Common myeloid progenitor, CD34-positive (primary cell): ENCODE data around the gene CACNA2D2.
"Not testable (repeated sequence)": the region's sequence is repeated elsewhere in the genome, so short reads cannot be mapped to it uniquely, and the experiment has no call there.

Source experiments
- CTCF ChIA-PET: fragments of 350-600 bp; sonication (Branson Sonifier 250); formaldehyde crosslinking; loops from one replicate; lab custom pipeline; 2021; ENCODE audit warnings: antibody characterized with exemption; lab: Charles Lee
- POLR2A ChIA-PET: fragments of 350-600 bp; sonication (Branson Sonifier 250); formaldehyde crosslinking; loops from one replicate; lab custom pipeline; 2021; ENCODE audit warnings: antibody characterized with exemption; lab: Charles Lee
- DNase-seq, 3 donors: peaks; one replicate each; pipeline versions ENCODE4 v3.0.0 to v3.0.0-alpha.2; 2013
- H3K27ac ChIP-seq, 2 experiments: 1 replicate in 1 of 2; 2 replicates in 1 of 2; pipeline ENCODE4 v1.7.0; 2013; ENCODE audit warnings: inconsistent platforms in 2 of 2, low read length in 2 of 2, mild to moderate bottlenecking in 2 of 2, low read depth in 1 of 2, moderate library complexity in 1 of 2; ENCODE audit not compliant: severe bottlenecking in 2 of 2, insufficient read depth in 1 of 2, poor library complexity in 1 of 2
- H3K27me3 ChIP-seq, 5 experiments: replicated peaks in 2 of 5; 1 replicate in 3 of 5; 2 replicates in 2 of 5; pipeline versions ENCODE4 v1.6.1 to v1.7.0; 2013; ENCODE audit warnings: low read length in 4 of 5, mild to moderate bottlenecking in 2 of 5, moderate library complexity in 2 of 5, inconsistent platforms in 1 of 5; ENCODE audit not compliant: insufficient read depth in 5 of 5, control insufficient read depth in 4 of 5
- H3K36me3 ChIP-seq, 4 experiments: 1 replicate in 2 of 4; 2 replicates in 2 of 4; pipeline versions ENCODE4 v1.6.1 to v1.7.0; 2013; ENCODE audit warnings: low read length in 3 of 4, control low read depth in 1 of 4, mild to moderate bottlenecking in 1 of 4; ENCODE audit not compliant: control insufficient read depth in 4 of 4, insufficient read depth in 4 of 4
- H3K4me1 ChIP-seq, 4 experiments: 1 replicate in 3 of 4; 2 replicates in 1 of 4; pipeline versions ENCODE4 v1.6.1 to v1.7.1; 2013; ENCODE audit warnings: low read length in 3 of 4, mild to moderate bottlenecking in 3 of 4, control low read depth in 1 of 4, inconsistent platforms in 1 of 4, moderate library complexity in 1 of 4; ENCODE audit not compliant: control insufficient read depth in 4 of 4, insufficient read depth in 4 of 4; ENCODE audit errors: control extremely low read depth in 1 of 4
- H3K4me3 ChIP-seq, 7 experiments: 1 replicate in 4 of 7; 2 replicates in 3 of 7; pipeline versions ENCODE4 v1.5.1 to v1.7.0; 2013; ENCODE audit warnings: mild to moderate bottlenecking in 7 of 7, low read length in 6 of 7, moderate library complexity in 6 of 7, inconsistent platforms in 2 of 7, low read depth in 2 of 7, control low read depth in 1 of 7; ENCODE audit not compliant: insufficient read depth in 4 of 7, control insufficient read depth in 1 of 7; ENCODE audit errors: extremely low read depth in 1 of 7
- H3K9me3 ChIP-seq, 5 experiments: 1 replicate in 4 of 5; 2 replicates in 1 of 5; pipeline versions ENCODE4 v1.6.1 to v1.7.1; 2013; ENCODE audit warnings: low read length in 4 of 5, mild to moderate bottlenecking in 2 of 5, inconsistent platforms in 1 of 5, low read depth in 1 of 5, moderate library complexity in 1 of 5; ENCODE audit not compliant: control insufficient read depth in 4 of 5, insufficient read depth in 2 of 5; ENCODE audit errors: control extremely low read depth in 1 of 5
- WGBS: methylation state at CpG from one replicate; pipeline ENCODE4 v1.1.5; 2013; ENCODE audit not compliant: insufficient coverage; 5-methylcytosine and 5-hydroxymethylcytosine counted together

Gene CACNA2D2

DNA sequence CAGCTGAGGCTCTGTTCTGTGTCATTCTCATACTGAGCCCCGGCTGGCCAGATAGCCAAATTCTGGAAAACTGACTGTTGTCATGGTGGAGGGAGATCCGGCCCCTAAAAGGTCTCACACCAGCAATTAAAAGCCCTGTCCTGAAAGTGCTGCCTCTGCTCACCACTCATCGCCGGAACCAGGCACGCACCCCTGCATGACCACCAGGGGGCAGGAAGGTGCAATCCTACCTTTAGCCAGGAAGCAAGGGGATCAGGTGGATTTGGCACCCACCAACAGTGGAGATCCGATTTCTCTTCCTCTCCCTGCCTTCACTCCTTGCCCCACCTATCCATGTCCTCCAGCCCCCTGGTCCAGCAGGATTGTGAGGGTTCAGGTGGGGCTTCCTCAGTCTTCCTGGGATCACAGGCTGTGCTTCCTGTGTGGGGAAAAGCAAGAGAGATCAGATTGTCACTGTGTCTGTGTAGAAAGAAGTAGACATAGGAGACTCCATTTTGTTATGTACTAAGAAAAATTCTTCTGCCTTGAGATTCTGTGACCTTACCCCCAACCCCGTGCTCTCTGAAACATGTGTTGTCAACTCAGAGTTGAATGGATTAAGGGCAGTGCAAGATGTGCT lies 16.1 kb upstream of the CACNA2D2 start:
- peak; percentile 61 to 79 (median 76) for DNase-seq
- ChIA-PET CTCF (interaction anchor here (0.8 to 1.8 kb wide), 3 partner anchors 22 to 32 kb away, joined by 3 to 5 read pairs (median 3); no protein-coding TSS in a partner anchor), POLR2A (no interaction called here)
- no peak overlapping the region for H3K4me3 ChIP-seq
- no peaks in the 10 kb centered on the region for H3K9me3 ChIP-seq
- H3K36me3 ChIP-seq, result no peaks in the 10 kb centered on the region
- H3K27ac ChIP-seq, result no peak overlapping the region
- peaks cover 9 to 23% (median 20%) of the 10 kb centered on the region in 4 experiments for H3K4me1 ChIP-seq
- 18% methylated on average over 2 of the region's 7 CpGs for WGBS
- H3K27me3 ChIP-seq, result no peaks in the 10 kb centered on the region

DNA sequence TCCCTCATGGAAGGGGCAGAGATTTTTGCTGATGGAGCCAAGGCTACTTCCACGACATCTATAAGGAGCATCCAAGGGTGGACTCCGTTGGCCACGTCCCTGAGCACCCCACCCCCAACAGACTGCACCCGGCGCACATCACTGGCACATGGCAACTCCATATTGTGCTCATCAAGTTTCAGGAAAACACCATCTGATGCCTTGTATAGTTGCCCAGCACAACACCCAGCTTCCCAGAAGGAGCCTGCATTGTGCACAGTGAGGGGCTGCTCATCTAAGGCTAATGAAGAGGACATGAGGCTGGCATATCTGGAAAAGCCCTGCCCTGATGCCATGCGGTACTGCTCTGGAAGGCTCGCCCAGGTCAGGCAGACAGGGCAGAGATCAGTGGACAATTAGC lies 15.0 kb upstream of the CACNA2D2 start:
- H3K36me3 ChIP-seq, result no peaks in the 10 kb centered on the region
- no peak overlapping the region for H3K27ac ChIP-seq
- DNase-seq, result no peak
- CTCF ChIA-PET, result interaction anchor here (0.8 to 1.8 kb wide), 10 partner anchors 24 to 909 kb away, joined by 3 to 9 read pairs (median 4); no protein-coding TSS in a partner anchor
- H3K27me3 ChIP-seq, result no peaks in the 10 kb centered on the region
- no peaks in the 10 kb centered on the region for H3K9me3 ChIP-seq
- H3K4me3 ChIP-seq, result no peak overlapping the region
- WGBS, result 97% methylated on average over 5 of the region's 7 CpGs
- H3K4me1 ChIP-seq, result peaks cover 9 to 25% (median 21%) of the 10 kb centered on the region in 4 experiments
- POLR2A ChIA-PET, result interaction anchor here (0.6 kb wide), 1 partner anchor 12 kb away, joined by 4 read pairs; no protein-coding TSS in a partner anchor

DNA sequence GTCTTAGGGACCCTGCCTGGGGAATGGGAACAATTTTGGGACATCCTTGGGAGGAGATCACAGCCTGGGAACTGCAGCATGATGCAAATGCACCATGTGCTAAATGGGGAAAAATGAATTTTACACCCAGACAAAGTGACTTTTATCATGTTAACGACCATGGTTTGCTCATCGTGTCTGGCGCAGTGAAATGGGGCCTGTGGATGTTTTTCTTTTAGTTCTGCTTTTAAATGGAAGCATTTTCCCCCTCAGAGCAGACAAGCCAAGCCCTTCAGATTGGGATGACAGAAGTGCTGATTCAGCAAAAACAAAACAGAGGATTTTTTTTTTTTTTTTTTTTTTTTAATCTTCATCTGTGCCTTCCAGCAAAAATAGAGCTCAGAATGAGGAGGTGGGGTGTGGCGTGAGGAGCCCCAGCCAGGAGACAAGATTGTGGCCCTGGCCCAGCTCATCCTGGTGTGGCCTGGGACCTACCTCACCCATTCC lies 14.3 kb upstream of the CACNA2D2 start:
- WGBS, result 83% methylated on average over 1 of the region's 4 CpGs
- ChIA-PET CTCF (interaction anchor here (0.8 to 1.9 kb wide), 13 partner anchors 8 to 910 kb away, joined by 3 to 9 read pairs (median 3); partner anchors contain the start of gene CACNA2D2), POLR2A (interaction anchor here (0.6 kb wide), 1 partner anchor 12 kb away, joined by 4 read pairs; no protein-coding TSS in a partner anchor)
- H3K27me3 ChIP-seq, result no peaks in the 10 kb centered on the region
- H3K4me3 ChIP-seq, result no peak overlapping the region
- H3K9me3 ChIP-seq, result no peaks in the 10 kb centered on the region
- no peaks in the 10 kb centered on the region for H3K36me3 ChIP-seq
- peak in 1 of 3 donors; percentile 17 for DNase-seq
- peaks cover 9 to 25% (median 21%) of the 10 kb centered on the region in 4 experiments for H3K4me1 ChIP-seq
- H3K27ac ChIP-seq, result no peak overlapping the region

DNA sequence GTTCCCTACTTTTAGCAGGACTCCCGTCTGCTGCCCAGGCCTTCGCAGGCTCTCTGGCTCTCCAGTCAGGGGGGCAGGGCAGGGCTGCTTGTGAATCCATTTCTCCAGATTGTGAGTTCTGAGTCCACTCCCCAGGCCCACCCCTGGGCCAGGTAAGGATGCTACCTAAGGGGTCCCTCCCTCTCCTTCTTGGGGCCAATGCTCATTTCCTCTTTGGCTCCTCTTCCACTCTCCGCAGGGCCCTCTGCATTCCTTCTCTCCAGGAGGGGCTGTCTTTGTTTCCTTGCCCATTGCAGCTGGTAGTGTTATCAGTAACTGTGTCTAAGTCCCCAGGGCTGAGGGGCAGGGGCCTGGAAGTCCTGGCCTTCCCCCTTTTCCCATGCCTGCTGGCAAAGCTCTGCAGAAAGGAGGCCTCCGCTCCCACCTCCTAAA lies 13.0 kb upstream of the CACNA2D2 start:
- Histone ChIP-seq H3K9me3 (no peaks in the 10 kb centered on the region), H3K4me1 (peaks cover 9 to 25% (median 21%) of the 10 kb centered on the region in 4 experiments), H3K36me3 (no peaks in the 10 kb centered on the region), H3K27me3 (no peaks in the 10 kb centered on the region), H3K27ac (no peak overlapping the region), H3K4me3 (peak overlapping the region in 2 of 7 experiments; percentile 41 to 57)
- DNase-seq, result no peak
- CTCF ChIA-PET, result interaction anchor here (0.7 to 1.9 kb wide), 7 partner anchors 9 to 77 kb away, joined by 3 to 6 read pairs (median 3); partner anchors contain the start of gene CACNA2D2
- POLR2A ChIA-PET, result no interaction called here
- 100% methylated on average over 4 of the region's 4 CpGs for WGBS

DNA sequence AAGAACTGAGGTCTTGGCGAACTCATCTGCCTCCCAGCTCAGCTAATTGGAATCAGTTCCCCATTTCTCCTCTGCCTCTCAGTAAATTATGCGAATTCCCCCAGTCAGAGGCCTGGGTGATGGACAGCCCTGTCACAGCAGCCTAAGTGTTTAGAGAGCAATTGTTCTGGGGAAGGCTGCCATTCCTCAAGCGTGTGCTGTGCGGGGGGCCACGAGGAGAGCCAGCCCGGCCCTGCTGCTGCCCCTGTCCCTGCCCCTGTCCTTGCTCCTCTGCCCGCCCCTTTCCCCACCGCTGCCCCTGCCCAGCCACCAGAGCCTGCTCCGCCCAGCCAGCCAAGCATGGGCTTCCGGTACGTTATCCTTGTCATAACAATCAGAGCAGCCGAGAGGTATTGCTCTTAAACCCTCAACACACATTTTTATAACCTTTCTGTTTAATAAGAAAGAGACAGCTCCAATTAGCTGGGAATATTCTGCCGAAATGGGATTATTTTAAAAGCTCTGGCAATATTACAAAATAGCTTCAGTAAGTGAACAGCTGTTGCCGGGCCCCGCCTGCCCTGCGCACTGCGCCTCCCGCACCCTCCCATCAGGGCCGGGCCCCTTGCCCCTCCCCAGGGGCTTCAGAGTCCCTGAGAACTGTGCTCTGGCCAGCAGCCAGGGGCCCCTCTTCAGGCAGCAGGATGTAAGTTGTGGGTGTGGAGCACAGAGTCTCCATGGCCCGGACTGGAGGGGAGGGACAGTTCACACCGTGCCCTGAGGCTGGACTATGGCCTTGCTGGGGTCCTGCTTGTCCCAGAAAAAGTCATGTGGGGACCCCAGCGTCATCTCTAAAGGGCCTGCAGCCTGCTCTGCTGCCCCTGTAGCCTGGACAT lies 12.4 kb upstream of the CACNA2D2 start:
- Histone ChIP-seq H3K27me3 (no peaks in the 10 kb centered on the region), H3K36me3 (no peaks in the 10 kb centered on the region), H3K4me3 (peak overlapping the region in 4 of 7 experiments; percentile 35 to 60 (median 49)), H3K4me1 (peaks cover 9 to 25% (median 21%) of the 10 kb centered on the region in 4 experiments), H3K9me3 (no peaks in the 10 kb centered on the region), H3K27ac (no peak overlapping the region)
- ChIA-PET CTCF (interaction anchor here (0.7 to 1.9 kb wide), 8 partner anchors 12 to 79 kb away, joined by 3 to 4 read pairs (median 3); partner anchors contain the start of gene CACNA2D2), POLR2A (no interaction called here)
- peak; percentile 31 to 77 (median 71) for DNase-seq
- WGBS, result 5% methylated on average over 19 of the region's 22 CpGs

DNA sequence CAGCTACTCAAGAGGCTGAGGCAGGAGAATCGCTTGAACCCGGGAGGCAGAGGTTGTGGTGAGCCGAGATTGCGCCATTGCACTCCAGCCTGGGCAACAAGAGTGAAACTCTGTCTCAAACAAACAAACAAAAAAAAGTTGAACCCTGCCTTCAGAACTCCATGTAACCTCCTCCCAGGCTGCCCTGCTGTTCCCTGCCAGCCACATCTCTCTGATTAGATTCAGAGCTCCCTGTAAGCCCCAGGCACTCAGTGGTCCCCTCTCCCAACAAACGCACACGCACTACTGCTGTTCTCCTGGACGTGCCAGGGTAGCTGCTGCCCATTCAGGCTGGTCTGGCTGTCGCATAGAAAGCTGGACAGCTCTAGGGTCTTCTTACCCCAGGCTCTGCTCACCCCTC lies 9.5 kb upstream of the CACNA2D2 start:
- peaks cover 9 to 25% (median 21%) of the 10 kb centered on the region in 4 experiments for H3K4me1 ChIP-seq
- 96% methylated on average over 8 of the region's 8 CpGs for WGBS
- POLR2A ChIA-PET, H3K27me3 ChIP-seq, H3K27ac ChIP-seq, H3K36me3 ChIP-seq, DNase-seq, H3K9me3 ChIP-seq, H3K4me3 ChIP-seq: not testable (repeated sequence)
- CTCF ChIA-PET, result interaction anchor here (0.7 to 1.5 kb wide), 3 partner anchors 9 to 30 kb away, joined by 3 to 7 read pairs (median 3); no protein-coding TSS in a partner anchor
